ENCODE results near the gene CRBN. TPM values are rescaled to one million over a fixed set of nuclear protein-coding genes. Genes with fewer than 3 reads are reported as not detected.

The CRBN gene
- total RNA-seq, 1 experiment from 2014 or later: 23.2 TPM

DNA sequence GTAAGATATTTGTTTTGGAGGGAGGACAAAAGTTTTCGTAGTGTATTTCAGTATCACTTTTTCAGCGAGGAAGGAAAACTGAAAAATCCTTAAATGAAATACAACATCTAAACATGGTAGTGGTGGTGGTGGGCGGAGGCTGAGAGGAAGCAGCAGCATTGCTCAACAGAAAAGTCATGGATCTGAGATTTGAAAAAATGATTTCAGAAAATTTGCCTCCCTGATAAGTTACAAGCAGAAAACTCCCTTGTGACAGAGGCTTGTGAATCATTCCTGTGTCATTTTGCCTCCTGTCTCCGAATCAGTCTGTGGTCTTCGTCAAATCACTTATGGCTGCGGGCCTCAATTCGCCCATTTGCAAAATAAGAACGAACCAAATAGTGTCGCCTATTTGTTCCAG lies 965 bp upstream of the CRBN start:
- Histone ChIP-seq H3K4me3 (no peak overlapping the region), H3K9me3 (no peaks in the 10 kb centered on the region), H3K36me3 (no peaks in the 10 kb centered on the region), H3K27me3 (no peaks in the 10 kb centered on the region)
- no peak for DNase-seq

DNA sequence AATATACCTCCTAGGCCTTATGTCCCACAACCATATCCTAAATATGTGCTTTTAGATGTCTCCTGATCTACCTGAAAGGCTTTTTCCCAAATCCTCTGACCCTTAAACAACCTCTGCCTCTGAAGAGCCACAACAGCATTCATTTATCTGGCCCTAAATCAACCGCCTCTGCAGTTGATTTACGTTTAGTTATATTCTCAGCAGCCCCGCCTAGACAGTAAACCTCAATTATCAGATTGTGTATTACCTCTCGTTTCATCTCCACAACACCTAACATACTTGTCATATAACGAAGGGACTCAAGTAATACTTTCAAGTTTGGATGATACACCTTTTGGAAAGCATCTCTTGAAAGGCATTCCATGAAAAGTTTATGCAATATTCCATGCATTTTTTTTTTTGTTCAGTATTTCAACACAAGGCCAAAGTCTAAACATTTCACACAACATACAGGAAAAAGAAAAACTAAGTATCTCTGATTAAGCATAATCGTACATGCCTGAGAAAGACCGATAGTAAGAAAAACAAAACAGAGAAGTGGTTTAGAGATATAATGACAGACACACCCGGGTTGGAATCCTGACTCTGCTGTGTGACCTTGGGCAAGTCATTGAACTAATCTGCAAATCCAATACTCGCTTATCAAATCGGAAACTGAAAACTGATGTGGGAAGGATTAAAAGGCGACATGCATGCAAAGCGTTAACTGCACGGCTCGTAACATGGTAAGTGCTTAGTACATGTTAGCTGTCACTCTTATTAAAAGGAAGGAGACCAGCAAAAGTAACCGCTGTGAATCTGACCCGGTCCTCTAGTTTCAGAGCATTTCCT lies 778 bp downstream of the CRBN start:
- H3K9me3 ChIP-seq: no peaks in the 10 kb centered on the region
- H3K27me3 ChIP-seq: no peaks in the 10 kb centered on the region
- H3K36me3 ChIP-seq: no peaks in the 10 kb centered on the region; the same call in 1 of the 2 replicates
- H3K4me3 ChIP-seq: peak overlapping the region; percentile 86
- DNase-seq: no peak

DNA sequence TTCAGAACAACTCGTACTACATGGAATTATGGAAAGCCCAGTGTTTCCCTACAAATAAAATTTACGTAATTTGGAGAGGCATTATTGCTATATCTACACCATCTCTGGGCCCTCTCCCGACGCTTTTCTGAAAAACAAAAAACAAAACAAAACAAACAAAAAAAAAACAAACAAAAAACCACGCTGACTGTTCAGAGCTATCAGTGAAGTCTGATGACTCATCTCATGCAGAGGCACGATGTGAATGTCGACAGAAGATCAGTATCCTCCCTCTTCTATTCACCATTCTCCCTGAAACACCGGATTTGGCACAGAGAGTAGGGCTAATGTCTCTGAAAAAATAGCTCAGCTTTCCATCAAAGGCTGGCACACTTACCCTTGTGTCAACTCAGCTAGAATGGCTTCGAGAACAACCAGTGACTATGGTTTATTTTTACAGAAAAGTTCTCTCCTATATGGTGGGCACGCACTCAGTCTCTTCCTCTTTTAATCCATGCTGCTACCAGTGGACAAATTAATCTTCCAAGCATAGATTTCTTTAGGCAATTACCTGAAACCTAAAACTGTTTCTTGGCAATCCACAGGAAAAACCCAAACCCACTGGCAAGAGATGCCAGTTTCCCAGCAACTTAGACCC lies 1.5 kb downstream of the CRBN start:
- Histone ChIP-seq H3K36me3 (no peaks in the 10 kb centered on the region; the same call in 1 of the 2 replicates), H3K9me3 (no peaks in the 10 kb centered on the region), H3K4me3 (no peak overlapping the region), H3K27me3 (no peaks in the 10 kb centered on the region)
- no peak for DNase-seq

DNA sequence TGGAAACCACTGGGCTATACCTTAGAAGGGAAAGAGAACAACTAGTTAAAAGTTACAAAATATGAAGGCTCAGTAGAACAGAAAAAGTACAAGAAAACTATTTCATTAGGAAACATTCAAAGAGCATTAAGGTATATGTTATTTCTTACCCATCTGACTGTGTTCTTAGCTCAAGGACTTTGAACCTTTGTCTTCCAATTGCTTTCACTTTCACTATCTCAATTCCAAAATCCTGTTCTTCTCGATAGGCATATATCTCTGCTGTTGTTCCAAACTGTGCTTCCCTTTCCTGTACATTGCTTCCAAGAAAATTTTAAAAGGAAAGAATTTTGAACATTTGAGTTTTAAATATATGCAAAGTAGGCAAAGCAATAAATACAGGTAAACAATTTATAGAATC lies 6.9 kb downstream of the CRBN start:
- no peak for DNase-seq
- no peaks in the 10 kb centered on the region for H3K9me3 ChIP-seq
- H3K36me3 ChIP-seq: peaks cover 5% of the 10 kb centered on the region; the same call in 1 of the 2 replicates
- H3K4me3 ChIP-seq: no peak overlapping the region
- H3K27me3 ChIP-seq: no peaks in the 10 kb centered on the region

DNA sequence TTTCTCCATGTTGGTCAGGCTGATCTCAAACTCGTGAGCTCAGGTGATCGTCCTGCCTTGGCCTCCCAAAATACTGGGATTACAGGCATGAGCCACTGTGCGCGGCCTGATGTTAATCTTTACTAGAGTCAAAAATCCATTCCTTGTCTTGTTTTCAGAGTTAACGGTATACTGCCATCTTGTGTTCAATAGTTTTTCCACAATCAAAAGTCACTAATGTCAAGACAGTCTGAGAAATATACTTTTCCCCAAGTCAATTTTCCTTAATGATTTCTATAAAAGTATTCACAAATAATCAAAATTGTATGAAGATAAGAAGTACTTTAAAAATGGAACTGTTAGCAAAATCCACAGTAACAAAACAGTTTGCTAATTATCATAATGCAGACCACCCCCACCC lies 8.5 kb downstream of the CRBN start:
- Histone ChIP-seq H3K36me3 (peaks cover 17% of the 10 kb centered on the region), H3K9me3 (no peaks in the 10 kb centered on the region), H3K27me3 (no peaks in the 10 kb centered on the region), H3K4me3 (no peak overlapping the region)
- DNase-seq: no peak

DNA sequence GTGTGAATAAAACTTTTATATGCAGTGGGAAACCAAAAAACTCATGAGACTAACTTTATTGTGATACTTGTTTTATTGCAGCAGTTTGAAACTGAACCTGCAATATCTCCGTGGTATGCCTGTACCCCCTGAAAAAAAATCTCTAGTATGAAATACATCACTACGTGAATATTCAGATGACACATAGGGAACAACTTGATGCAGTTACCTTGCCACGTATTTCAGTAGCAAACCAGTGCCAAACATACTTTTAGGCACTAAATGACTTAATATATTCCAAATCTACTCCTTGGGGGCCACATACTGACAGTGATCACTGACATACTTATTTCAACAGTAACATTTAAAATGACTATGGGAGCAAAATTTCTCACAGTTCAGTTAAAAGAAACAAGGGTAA lies 13.8 kb downstream of the CRBN start:
- H3K4me3 ChIP-seq: no peak overlapping the region
- H3K36me3 ChIP-seq: peaks cover 27% of the 10 kb centered on the region

DNA sequence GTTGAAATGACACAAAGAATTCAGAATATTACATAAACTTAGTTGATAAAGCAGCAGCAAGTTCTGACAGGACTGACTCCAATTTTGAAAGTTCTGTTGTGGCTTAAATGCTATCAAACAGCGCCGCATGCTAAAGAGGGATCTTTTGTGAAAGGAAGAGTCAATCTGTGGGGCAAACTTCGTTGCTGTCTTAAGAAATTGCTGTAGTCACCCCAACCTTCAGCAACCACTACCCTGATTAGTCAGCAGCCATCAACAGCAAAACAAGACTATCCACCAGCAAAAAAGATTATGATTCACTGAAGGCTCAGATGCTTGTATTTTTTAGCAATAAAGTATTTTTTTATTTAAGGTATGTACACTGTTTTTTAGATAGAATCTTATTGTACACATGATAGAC lies 14.2 kb downstream of the CRBN start:
- Histone ChIP-seq H3K9me3 (no peaks in the 10 kb centered on the region), H3K4me3 (no peak overlapping the region), H3K36me3 (peaks cover 27% of the 10 kb centered on the region), H3K27me3 (no peaks in the 10 kb centered on the region)
- no peak for DNase-seq

More for the DNA sequence above, 13.8 kb downstream of the CRBN start:
- no peaks in the 10 kb centered on the region for H3K9me3 ChIP-seq
- no peaks in the 10 kb centered on the region for H3K27me3 ChIP-seq
- no peak for DNase-seq

DNA sequence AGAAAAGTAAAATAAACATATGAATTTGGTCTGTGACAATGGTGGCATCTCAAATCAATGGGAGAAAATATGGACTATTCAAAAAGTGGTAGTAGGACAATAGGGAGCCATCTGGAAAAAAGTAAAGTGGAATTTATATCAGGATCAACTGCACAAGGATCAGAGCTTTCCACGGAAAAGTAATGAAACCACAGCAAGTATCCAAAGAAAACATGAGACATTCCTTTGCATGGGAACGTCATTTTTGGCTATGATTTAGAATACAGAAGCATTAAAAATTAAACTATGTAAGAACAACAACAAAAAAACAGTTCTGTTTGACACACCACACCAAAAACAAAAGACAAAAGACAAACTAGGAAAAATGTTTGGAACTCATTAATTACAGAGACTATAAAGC lies 18.7 kb downstream of the CRBN start:
- no peak for DNase-seq
- H3K27me3 ChIP-seq: no peaks in the 10 kb centered on the region
- peaks cover 15% of the 10 kb centered on the region for H3K36me3 ChIP-seq
- no peak overlapping the region for H3K4me3 ChIP-seq
- H3K9me3 ChIP-seq: no peaks in the 10 kb centered on the region

DNA sequence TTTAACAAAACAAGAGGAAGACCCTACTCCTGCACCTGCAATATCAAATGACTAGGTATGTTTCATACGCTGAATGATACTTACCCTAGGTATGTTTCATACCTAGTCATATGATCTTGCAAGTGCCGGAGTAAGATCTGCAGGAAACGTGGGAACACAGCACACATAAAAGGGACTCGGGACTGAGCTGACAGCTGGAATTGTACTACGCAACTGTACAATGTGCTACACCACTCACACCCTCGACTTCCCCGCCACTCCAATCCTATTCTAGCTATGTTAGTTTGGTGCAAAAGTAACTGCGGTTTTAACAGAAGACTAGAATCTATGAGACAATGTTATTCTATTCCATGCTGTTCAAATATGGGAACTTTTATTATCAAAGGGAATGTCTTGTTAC lies 22.0 kb downstream of the CRBN start:
- Histone ChIP-seq H3K9me3 (no peaks in the 10 kb centered on the region), H3K27me3 (no peaks in the 10 kb centered on the region), H3K4me3 (no peak overlapping the region), H3K36me3 (peaks cover 22% of the 10 kb centered on the region)
- no peak for DNase-seq

DNA sequence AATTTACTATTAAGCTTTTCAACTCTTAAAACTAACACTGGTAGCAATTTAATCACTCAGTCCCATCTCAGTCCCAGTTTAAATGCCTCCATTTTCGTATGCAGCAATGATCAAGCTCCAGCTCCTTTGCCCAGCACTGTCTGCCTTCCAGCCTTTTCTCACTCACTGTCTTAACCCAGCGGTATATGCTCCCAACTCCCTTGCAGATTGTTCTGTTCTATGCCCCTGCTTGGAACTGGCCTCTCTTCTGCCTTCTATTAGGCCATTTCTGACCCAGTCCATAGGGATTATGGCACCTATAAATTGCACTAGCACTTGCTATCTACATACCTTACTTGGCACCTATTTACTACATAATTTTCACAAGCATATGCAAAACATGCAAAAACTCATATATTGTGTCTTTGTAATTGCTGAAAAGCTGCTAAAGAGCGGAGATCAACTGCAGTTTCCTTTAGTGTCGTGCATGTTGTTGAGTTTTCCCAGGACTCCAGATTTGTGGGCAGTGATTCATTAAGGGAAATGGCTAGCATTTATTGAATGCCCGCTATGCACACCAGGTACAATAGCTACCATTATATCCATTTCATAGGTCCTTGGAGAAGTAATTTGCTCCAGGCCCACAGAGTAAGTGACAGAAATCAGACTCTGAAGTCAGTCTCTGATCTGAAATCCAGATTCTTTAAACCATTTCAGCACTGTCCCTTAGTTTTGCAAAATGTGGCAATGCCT lies 24.4 kb downstream of the CRBN start:
- no peak for DNase-seq
- no peak overlapping the region for H3K4me3 ChIP-seq
- H3K36me3 ChIP-seq: peaks cover 27% of the 10 kb centered on the region
- no peaks in the 10 kb centered on the region for H3K9me3 ChIP-seq
- H3K27me3 ChIP-seq: no peaks in the 10 kb centered on the region

DNA sequence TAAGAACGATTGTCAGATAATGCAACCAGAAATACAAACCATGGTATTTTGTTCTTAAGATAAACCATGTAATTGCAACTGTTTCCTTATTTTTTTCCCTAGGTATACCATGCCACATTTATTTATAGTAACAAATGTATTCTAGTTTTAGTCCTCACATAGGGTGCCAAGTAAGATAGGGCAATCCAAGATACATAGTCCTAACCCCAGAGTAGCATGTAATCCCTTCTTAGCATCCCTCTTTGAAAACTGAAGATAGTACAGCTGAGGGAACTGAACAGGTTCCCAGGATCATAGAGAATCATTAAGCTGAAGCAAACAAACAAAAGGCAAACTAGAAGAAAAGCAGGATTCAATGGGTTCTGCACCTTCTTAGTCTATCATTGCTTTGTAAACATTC lies 28.0 kb downstream of the CRBN start:
- Histone ChIP-seq H3K4me3 (no peak overlapping the region), H3K9me3 (no peaks in the 10 kb centered on the region), H3K36me3 (peaks cover 46% of the 10 kb centered on the region), H3K27me3 (no peaks in the 10 kb centered on the region)
- DNase-seq: no peak

DNA sequence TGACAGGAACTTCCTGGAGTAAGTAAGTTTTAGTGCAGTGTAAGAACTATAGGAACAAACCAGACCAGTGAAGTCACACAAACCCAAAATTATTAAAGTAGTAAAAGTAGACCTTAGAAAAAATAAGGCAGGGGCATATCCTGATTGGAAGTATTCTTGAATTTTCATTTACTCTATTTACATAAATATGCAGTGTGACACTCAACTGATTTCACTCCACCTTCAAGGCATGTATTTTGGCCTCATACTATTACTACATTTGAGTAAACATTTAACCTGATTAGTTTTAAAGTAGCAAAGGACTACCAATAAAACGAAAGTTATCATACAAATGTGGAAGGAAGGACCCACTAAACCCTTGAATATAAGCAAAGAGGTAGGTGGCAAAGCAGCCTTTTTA lies 29.9 kb downstream of the CRBN start:
- DNase-seq: no peak
- H3K4me3 ChIP-seq: no peak overlapping the region
- H3K9me3 ChIP-seq: no peaks in the 10 kb centered on the region
- H3K27me3 ChIP-seq: no peaks in the 10 kb centered on the region
- H3K36me3 ChIP-seq: peaks cover 52% of the 10 kb centered on the region

DNA sequence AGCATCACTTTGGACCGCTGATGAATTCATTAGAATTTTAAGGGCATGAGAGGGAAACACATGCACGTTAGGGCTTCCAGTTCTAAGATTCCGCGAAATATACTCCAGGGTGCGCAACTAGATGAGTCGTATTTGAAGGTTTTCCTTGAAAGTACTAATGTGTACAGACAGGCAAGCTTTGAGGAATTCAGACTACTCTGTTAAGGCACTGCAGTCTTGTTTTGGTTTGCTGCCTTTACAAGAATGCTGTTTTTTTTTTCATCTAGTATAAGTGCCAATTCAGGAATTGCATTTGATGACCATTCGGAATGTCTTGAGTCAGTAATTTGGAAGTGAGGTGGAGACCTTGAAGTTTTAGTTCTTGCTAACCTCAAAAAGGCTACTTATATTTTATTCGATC lies 33.7 kb downstream of the CRBN start:
- peaks cover 55% of the 10 kb centered on the region for H3K36me3 ChIP-seq
- DNase-seq: no peak

DNA sequence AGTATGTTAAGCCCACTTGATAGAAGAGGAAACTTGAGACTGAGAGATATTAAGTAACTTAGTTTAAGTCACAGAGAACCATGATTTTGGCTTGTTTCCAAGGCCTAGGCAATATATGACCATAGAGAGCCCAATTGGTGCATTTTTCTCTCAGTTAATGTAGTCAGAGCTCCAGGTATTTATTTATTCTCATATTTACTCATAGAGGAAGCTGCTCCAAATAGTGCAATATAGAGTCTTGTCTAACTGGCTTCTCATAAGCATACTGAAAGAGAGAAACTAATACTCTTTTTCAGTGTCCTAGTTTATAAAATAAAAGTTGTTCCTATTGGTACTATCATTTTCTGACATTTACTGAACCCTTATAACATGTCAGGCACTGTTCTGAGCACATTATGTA lies 37.6 kb downstream of the CRBN start:
- H3K36me3 ChIP-seq: peaks cover 49% of the 10 kb centered on the region
- no peak for DNase-seq
- H3K9me3 ChIP-seq: no peaks in the 10 kb centered on the region
- H3K4me3 ChIP-seq: no peak overlapping the region
- H3K27me3 ChIP-seq: no peaks in the 10 kb centered on the region

More for the DNA sequence above, 33.7 kb downstream of the CRBN start:
- Histone ChIP-seq H3K9me3 (no peaks in the 10 kb centered on the region), H3K27me3 (no peaks in the 10 kb centered on the region), H3K4me3 (no peak overlapping the region)

DNA sequence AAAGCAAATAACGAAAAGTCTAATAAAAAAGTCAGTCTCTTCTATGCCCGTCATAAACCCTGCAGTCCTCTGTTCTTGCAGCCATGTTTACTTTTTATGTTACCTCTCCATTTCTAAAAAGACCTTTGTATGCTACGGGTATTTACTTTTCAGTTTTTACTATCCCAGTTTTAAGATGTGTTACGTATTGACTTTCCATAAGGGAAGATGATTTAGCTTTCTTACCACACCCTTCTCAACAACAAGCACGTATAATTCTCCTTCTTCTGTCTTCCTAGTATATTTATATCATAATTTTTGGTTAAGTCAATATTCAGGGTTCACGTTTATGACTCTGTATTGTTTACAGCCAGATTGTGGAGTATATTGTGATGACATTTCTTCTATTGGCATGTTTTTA lies 42.0 kb downstream of the CRBN start:
- DNase-seq: no peak
- Histone ChIP-seq H3K9me3 (no peaks in the 10 kb centered on the region), H3K36me3 (peaks cover 26% of the 10 kb centered on the region), H3K27me3 (no peaks in the 10 kb centered on the region), H3K4me3 (no peak overlapping the region)

DNA sequence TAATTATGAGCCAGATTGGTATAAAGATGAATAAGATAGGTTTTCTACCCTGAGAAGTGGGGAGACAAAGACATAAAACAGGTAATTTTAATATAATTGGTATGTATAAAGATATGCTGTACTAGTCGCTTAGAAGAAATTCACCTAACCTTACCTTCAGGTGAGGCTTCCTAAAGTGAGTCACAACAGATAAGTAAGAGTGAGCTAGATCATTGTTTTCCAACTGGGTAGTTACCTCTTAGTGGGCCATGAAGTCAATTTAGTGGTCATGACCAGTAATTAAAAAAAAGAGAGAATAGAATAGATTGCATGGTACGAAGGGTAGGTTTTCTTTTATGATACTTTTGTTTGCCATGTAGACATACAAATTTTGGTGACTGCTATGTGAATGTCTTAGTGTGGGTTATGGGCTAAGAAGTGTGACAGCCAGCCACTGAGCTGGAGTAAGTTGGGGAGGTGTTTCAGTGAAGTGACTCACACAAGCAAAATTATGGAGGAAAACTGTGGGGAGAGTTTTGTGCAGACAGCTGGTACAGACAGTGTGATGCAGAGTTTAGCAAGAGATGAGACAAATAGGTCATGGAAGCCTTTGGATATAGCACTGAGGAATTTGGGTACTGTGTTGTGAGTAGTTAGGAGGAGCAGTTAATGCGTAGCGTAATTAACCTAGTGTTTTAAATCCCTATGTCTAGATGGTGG lies 44.6 kb downstream of the CRBN start:
- Histone ChIP-seq H3K27me3 (no peaks in the 10 kb centered on the region), H3K36me3 (peaks cover 20% of the 10 kb centered on the region), H3K9me3 (no peaks in the 10 kb centered on the region), H3K4me3 (no peak overlapping the region)
- no peak for DNase-seq

DNA sequence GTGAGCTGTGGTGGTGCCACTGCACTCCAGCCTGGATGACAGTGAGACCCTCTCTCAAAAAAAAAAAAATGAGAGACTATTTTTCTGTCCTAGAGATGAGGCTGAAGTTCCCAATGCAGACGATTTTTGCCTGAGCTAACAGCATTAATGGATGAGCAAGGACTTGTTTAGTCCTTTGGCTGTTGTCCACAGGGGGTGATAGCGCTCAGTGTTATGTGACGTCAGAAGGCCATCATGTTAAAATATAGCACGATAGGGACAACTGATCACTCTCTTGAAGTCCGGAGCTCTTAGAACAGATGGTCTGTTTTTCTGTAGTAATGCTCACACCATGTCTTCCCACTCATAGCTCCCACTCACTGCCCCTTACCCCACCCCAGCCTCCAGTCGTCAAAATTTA lies 46.0 kb downstream of the CRBN start:
- no peak for DNase-seq

More for the DNA sequence above, 46.0 kb downstream of the CRBN start:
- no peaks in the 10 kb centered on the region for H3K9me3 ChIP-seq
- no peak overlapping the region for H3K4me3 ChIP-seq
- H3K36me3 ChIP-seq: peaks cover 27% of the 10 kb centered on the region
- H3K27me3 ChIP-seq: no peaks in the 10 kb centered on the region
